ENCODE results near the gene HDHD5.

Gene HDHD5

DNA sequence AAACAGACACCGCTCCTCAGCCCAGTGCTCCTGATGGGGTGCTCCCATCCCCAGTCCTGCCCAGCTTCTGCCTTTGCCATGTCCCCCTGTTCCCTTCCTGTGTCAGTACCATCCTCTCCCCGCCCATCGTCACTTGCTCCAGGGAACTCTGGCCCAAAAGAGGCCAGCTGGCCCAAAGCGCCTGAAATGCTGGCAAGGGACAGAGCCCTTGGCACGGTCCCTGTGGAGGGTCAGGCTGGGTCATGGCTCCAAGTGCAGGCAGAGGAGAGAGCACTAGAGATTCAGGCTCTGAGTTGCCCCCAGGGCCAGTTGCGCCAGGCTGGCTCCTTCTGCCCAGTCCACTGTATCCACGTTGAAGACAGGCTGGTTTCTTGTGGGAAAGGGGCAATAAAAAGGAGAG is 8.4 kb upstream of the HDHD5 start:
- H3K18ac ChIP-seq (ENCODE audit: low read length) = no peak overlapping the region
- no peaks in the 10 kb centered on the region for H3K9me3 ChIP-seq (ENCODE audit: insufficient read depth, low read depth, low read length)
- no CpG with 5 or more reads among the region's 7 CpGs for WGBS (ENCODE audit: extremely low coverage, insufficient coverage, insufficient read length)
- H3K79me2 ChIP-seq (ENCODE audit: control insufficient read depth, insufficient read depth, low read length, poor library complexity) = peaks cover 2% of the 10 kb centered on the region
- H3K27me3 ChIP-seq (ENCODE audit: insufficient read depth, low read length) = no peaks in the 10 kb centered on the region
- no peak overlapping the region for H3K14ac ChIP-seq (ENCODE audit: low read length)
- no peak overlapping the region for H3K23ac ChIP-seq (ENCODE audit: low read length)
- no peak overlapping the region for H3K27ac ChIP-seq (ENCODE audit: low read depth, low read length)
- no peak overlapping the region for H2BK12ac ChIP-seq (ENCODE audit: low read length)
- DNase-seq = no peak
- H3K36me3 ChIP-seq (ENCODE audit: control insufficient read depth in 1 of 2, insufficient read depth in 2 of 2, low read length in 2 of 2) = no peaks in the 10 kb centered on the region
- H3K4me2 ChIP-seq (ENCODE audit: low read length) = no peak overlapping the region
- no peak overlapping the region for H2BK120ac ChIP-seq (ENCODE audit: insufficient read depth, low read length, poor library complexity)
- no peak overlapping the region for H4K12ac ChIP-seq (ENCODE audit: low read depth, low read length)
- H2AK5ac ChIP-seq (ENCODE audit: low read length) = no peak overlapping the region
- H3K4me3 ChIP-seq (ENCODE audit: low read depth, low read length) = no peak overlapping the region
- H2AFZ ChIP-seq (ENCODE audit: insufficient read depth, low read length, poor library complexity) = no peak overlapping the region
- H4K91ac ChIP-seq (ENCODE audit: low read depth, low read length) = no peak overlapping the region
- H3K9ac ChIP-seq (ENCODE audit: low read length) = no peak overlapping the region
- peaks cover 4% of the 10 kb centered on the region for H3K79me1 ChIP-seq (ENCODE audit: low read length)
- no peak overlapping the region for H4K8ac ChIP-seq (ENCODE audit: low read depth, low read length)
- no peak overlapping the region for H2BK5ac ChIP-seq (ENCODE audit: low read depth, low read length, poor library complexity)
- H3K4ac ChIP-seq (ENCODE audit: low read depth, low read length) = no peak overlapping the region
- H3K4me1 ChIP-seq (ENCODE audit: control insufficient read depth in 1 of 2, insufficient read depth in 2 of 2, low read length in 2 of 2) = peaks cover 0 to 4% of the 10 kb centered on the region in 2 experiments

DNA sequence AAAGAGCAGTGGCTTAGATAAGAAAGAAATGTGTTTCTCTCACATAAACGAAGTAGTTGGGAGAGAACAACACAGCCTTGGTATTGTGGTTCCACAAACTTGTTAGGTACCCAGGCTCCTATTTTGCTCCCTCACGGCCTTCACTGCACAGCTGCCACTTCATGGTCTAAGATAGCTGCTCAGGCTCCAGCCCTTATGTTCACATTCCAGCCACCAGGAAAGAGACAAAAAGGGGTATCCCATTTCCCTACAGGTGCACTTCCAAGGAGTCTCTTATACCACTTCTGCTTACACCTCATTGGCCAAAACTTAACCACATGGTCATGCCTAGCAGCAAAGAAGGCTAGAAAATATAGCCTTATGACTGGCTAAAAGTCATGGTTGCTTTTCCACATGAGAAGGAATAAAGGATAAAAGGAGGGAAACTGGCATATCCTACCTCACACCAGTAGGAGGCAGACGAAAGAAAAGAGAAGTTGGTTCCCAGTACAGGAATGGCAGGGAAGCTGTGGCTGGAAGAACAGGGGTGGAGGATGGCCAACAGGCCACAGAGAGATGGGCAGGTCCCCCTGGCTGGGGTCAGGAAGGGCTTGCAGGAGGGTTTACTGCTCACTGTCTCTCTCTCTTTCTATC is 5.4 kb upstream of the HDHD5 start:
- H3K4ac ChIP-seq (ENCODE audit: low read depth, low read length) = no peak overlapping the region
- WGBS (ENCODE audit: extremely low coverage, insufficient coverage, insufficient read length) = no CpG with 5 or more reads among the region's 3 CpGs
- peak in 1 of 2 donors; percentile 33 for DNase-seq
- no peak overlapping the region for H3K9ac ChIP-seq (ENCODE audit: low read length)
- H3K36me3 ChIP-seq (ENCODE audit: control insufficient read depth in 1 of 2, insufficient read depth in 2 of 2, low read length in 2 of 2) = no peaks in the 10 kb centered on the region
- peaks cover under 1% of the 10 kb centered on the region for H3K79me1 ChIP-seq (ENCODE audit: low read length)
- H4K12ac ChIP-seq (ENCODE audit: low read depth, low read length) = no peak overlapping the region
- no peak overlapping the region for H3K14ac ChIP-seq (ENCODE audit: low read length)
- H3K9me3 ChIP-seq (ENCODE audit: insufficient read depth, low read depth, low read length) = no peaks in the 10 kb centered on the region
- no peak overlapping the region for H3K18ac ChIP-seq (ENCODE audit: low read length)
- H3K27ac ChIP-seq (ENCODE audit: low read depth, low read length) = no peak overlapping the region
- no peak overlapping the region for H2BK120ac ChIP-seq (ENCODE audit: insufficient read depth, low read length, poor library complexity)
- no peaks in the 10 kb centered on the region for H3K27me3 ChIP-seq (ENCODE audit: insufficient read depth, low read length)
- no peak overlapping the region for H2BK5ac ChIP-seq (ENCODE audit: low read depth, low read length, poor library complexity)
- H3K4me1 ChIP-seq (ENCODE audit: control insufficient read depth in 1 of 2, insufficient read depth in 2 of 2, low read length in 2 of 2) = peaks cover 4 to 6% of the 10 kb centered on the region in 2 experiments
- H2BK12ac ChIP-seq (ENCODE audit: low read length) = no peak overlapping the region
- H4K8ac ChIP-seq (ENCODE audit: low read depth, low read length) = no peak overlapping the region
- peaks cover under 1% of the 10 kb centered on the region for H3K79me2 ChIP-seq (ENCODE audit: control insufficient read depth, insufficient read depth, low read length, poor library complexity)
- H4K91ac ChIP-seq (ENCODE audit: low read depth, low read length) = no peak overlapping the region
- no peak overlapping the region for H3K4me2 ChIP-seq (ENCODE audit: low read length)
- H2AK5ac ChIP-seq (ENCODE audit: low read length) = no peak overlapping the region
- H3K23ac ChIP-seq (ENCODE audit: low read length) = no peak overlapping the region
- no peak overlapping the region for H2AFZ ChIP-seq (ENCODE audit: insufficient read depth, low read length, poor library complexity)
- no peak overlapping the region for H3K4me3 ChIP-seq (ENCODE audit: low read depth, low read length)

DNA sequence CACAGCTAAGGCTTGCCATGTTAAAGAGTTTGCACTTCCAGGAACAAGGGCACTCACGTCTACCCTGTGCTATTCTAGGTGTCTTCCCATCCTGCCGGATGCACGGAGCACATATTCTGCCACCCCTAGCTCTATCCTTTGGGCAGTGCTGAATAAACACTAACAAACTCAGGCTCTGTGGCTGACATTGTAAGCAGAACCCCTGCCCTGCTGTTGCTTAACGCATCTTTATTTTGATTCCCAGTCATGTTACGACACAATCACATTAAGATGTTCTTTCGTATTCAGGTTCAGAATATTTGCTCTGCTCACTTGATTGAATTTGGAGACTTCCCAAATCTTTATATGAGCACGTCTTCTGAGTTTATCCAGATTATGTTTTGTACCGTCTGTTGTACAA is 3.7 kb upstream of the HDHD5 start:
- Histone ChIP-seq H2BK5ac (ENCODE audit: low read depth, low read length, poor library complexity) (no peak overlapping the region), H3K4me1 (ENCODE audit: control insufficient read depth in 1 of 2, insufficient read depth in 2 of 2, low read length in 2 of 2) (peaks cover 6% of the 10 kb centered on the region in 2 experiments), H3K36me3 (ENCODE audit: control insufficient read depth in 1 of 2, insufficient read depth in 2 of 2, low read length in 2 of 2) (no peaks in the 10 kb centered on the region), H4K8ac (ENCODE audit: low read depth, low read length) (no peak overlapping the region), H3K23ac (ENCODE audit: low read length) (no peak overlapping the region), H3K18ac (ENCODE audit: low read length) (no peak overlapping the region), H3K27ac (ENCODE audit: low read depth, low read length) (no peak overlapping the region), H2AK5ac (ENCODE audit: low read length) (no peak overlapping the region), H2BK120ac (ENCODE audit: insufficient read depth, low read length, poor library complexity) (no peak overlapping the region), H4K91ac (ENCODE audit: low read depth, low read length) (no peak overlapping the region), H2BK12ac (ENCODE audit: low read length) (no peak overlapping the region), H2AFZ (ENCODE audit: insufficient read depth, low read length, poor library complexity) (no peak overlapping the region), H3K9ac (ENCODE audit: low read length) (no peak overlapping the region), H3K4me2 (ENCODE audit: low read length) (no peak overlapping the region), H3K14ac (ENCODE audit: low read length) (no peak overlapping the region), H3K4me3 (ENCODE audit: low read depth, low read length) (no peak overlapping the region), H3K9me3 (ENCODE audit: insufficient read depth, low read depth, low read length) (no peaks in the 10 kb centered on the region), H3K4ac (ENCODE audit: low read depth, low read length) (no peak overlapping the region), H3K27me3 (ENCODE audit: insufficient read depth, low read length) (no peaks in the 10 kb centered on the region), H3K79me1 (ENCODE audit: low read length) (peaks cover 11% of the 10 kb centered on the region), H4K12ac (ENCODE audit: low read depth, low read length) (no peak overlapping the region), H3K79me2 (ENCODE audit: control insufficient read depth, insufficient read depth, low read length, poor library complexity) (peaks cover 9% of the 10 kb centered on the region)
- no peak for DNase-seq
- WGBS (ENCODE audit: extremely low coverage, insufficient coverage, insufficient read length) = no CpG with 5 or more reads among the region's 8 CpGs

DNA sequence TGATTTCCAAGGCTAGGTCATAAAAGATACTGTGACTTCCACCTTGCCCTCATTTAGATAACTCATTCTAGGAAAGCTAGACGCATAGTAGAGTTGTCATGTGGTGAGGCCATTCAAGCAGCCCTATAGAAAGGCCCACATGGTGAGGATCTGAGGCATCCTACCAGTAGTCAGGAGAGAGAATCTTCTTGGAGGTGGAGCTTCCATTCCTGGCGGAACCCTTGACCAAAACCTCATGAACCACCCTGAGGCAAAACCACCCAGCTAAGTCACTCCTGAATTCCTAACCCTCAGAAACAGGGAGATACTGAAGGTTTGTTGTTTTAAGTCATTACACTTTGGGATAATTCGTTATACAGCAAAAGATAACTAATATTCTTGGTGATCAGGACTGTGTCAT is 2.9 kb upstream of the HDHD5 start:
- no CpG with 5 or more reads among the region's 3 CpGs for WGBS (ENCODE audit: extremely low coverage, insufficient coverage, insufficient read length)
- no peak overlapping the region for H4K12ac ChIP-seq (ENCODE audit: low read depth, low read length)
- no peak overlapping the region for H2AFZ ChIP-seq (ENCODE audit: insufficient read depth, low read length, poor library complexity)
- no peak overlapping the region for H3K18ac ChIP-seq (ENCODE audit: low read length)
- H2BK12ac ChIP-seq (ENCODE audit: low read length) = no peak overlapping the region
- H2BK120ac ChIP-seq (ENCODE audit: insufficient read depth, low read length, poor library complexity) = no peak overlapping the region
- H3K36me3 ChIP-seq (ENCODE audit: control insufficient read depth in 1 of 2, insufficient read depth in 2 of 2, low read length in 2 of 2) = no peaks in the 10 kb centered on the region
- H4K8ac ChIP-seq (ENCODE audit: low read depth, low read length) = no peak overlapping the region
- H2BK5ac ChIP-seq (ENCODE audit: low read depth, low read length, poor library complexity) = no peak overlapping the region
- no peak overlapping the region for H3K9ac ChIP-seq (ENCODE audit: low read length)
- H3K9me3 ChIP-seq (ENCODE audit: insufficient read depth, low read depth, low read length) = no peaks in the 10 kb centered on the region
- H4K91ac ChIP-seq (ENCODE audit: low read depth, low read length) = no peak overlapping the region
- H3K27me3 ChIP-seq (ENCODE audit: insufficient read depth, low read length) = no peaks in the 10 kb centered on the region
- peaks cover 9% of the 10 kb centered on the region for H3K79me2 ChIP-seq (ENCODE audit: control insufficient read depth, insufficient read depth, low read length, poor library complexity)
- H3K23ac ChIP-seq (ENCODE audit: low read length) = no peak overlapping the region
- no peak overlapping the region for H3K27ac ChIP-seq (ENCODE audit: low read depth, low read length)
- H3K4me2 ChIP-seq (ENCODE audit: low read length) = no peak overlapping the region
- no peak overlapping the region for H3K14ac ChIP-seq (ENCODE audit: low read length)
- peak; percentile 58 to 71 for DNase-seq
- H2AK5ac ChIP-seq (ENCODE audit: low read length) = no peak overlapping the region
- peaks cover 11% of the 10 kb centered on the region for H3K79me1 ChIP-seq (ENCODE audit: low read length)
- no peak overlapping the region for H3K4me3 ChIP-seq (ENCODE audit: low read depth, low read length)
- no peak overlapping the region for H3K4ac ChIP-seq (ENCODE audit: low read depth, low read length)
- H3K4me1 ChIP-seq (ENCODE audit: control insufficient read depth in 1 of 2, insufficient read depth in 2 of 2, low read length in 2 of 2) = peaks cover 6% of the 10 kb centered on the region in 2 experiments

Data from trophoblast cell (in vitro differentiated cells and primary cell).